ENCODE results near the gene IQSEC1.

GRCh38 chr3:12988728-12989454 is 84.3 kb downstream of the IQSEC1 start:
- no peak for TF ChIP-seq DIDO1 (tag; IDR thresholded peaks at IDR 0.05; ENCODE audit: low read depth)
- no peak for TF ChIP-seq MAX (CRISPR knock-in tag; IDR thresholded peaks at IDR 0.05)
- no peak for TF ChIP-seq ATF1 (CRISPR knock-in tag; IDR thresholded peaks at IDR 0.05)
- TF ChIP-seq ATF1 (tag; IDR thresholded peaks at IDR 0.05): no peak
- TF ChIP-seq CTCF (IDR thresholded peaks at IDR 0.05 in 2 of 3, conservative IDR thresholded peaks at IDR 0.05 in 1 of 3; ENCODE audit: insufficient read depth in 2 of 3, low read depth in 1 of 3, low read length in 3 of 3): no peak
- TF ChIP-seq CHD2 (IDR thresholded peaks at IDR 0.05; ENCODE audit: low read depth, low read length): no peak
- no peak for TF ChIP-seq HIVEP1 (CRISPR knock-in tag; IDR thresholded peaks at IDR 0.05)
- no peak for TF ChIP-seq SMC3 (conservative IDR thresholded peaks at IDR 0.05; ENCODE audit: insufficient read depth, low read depth, low read length)
- no peak for TF ChIP-seq ELF4 (CRISPR knock-in tag; IDR thresholded peaks at IDR 0.05)
